Liver (tissue), 9 donors: ENCODE results near the gene HTR3C. TPM values are rescaled to one million over a fixed set of nuclear protein-coding genes. Genes with fewer than 3 reads are reported as not detected.

Source experiments
- DNase-seq: peaks from one replicate; pipeline ENCODE4 v3.0.0-alpha.2; 2017; ENCODE audit warnings: low spot score
- H3K27ac ChIP-seq, 2 donors: one replicate each; pipeline ENCODE4 v1.7.0; 2013; ENCODE audit warnings: inconsistent platforms in 2 of 2, low read length in 2 of 2, control low read depth in 1 of 2, low read depth in 1 of 2, mild to moderate bottlenecking in 1 of 2
- H3K27me3 ChIP-seq, 4 donors: one replicate each; pipeline versions ENCODE4 v1.6.1 to v1.7.0; 2013; ENCODE audit warnings: low read length in 3 of 4, inconsistent platforms in 1 of 4, mild to moderate bottlenecking in 1 of 4, moderate library complexity in 1 of 4; ENCODE audit not compliant: control insufficient read depth in 4 of 4, insufficient read depth in 4 of 4
- H3K36me3 ChIP-seq, 4 donors: one replicate each; pipeline versions ENCODE4 v1.6.1 to v1.7.0; 2013; ENCODE audit warnings: low read length in 3 of 4, mild to moderate bottlenecking in 3 of 4, low read depth in 1 of 4, moderate library complexity in 1 of 4; ENCODE audit not compliant: control insufficient read depth in 4 of 4, insufficient read depth in 3 of 4
- H3K4me1 ChIP-seq, 4 donors: one replicate each; pipeline versions ENCODE4 v1.6.1 to v1.7.0; 2013; ENCODE audit warnings: low read length in 3 of 4, mild to moderate bottlenecking in 3 of 4, moderate library complexity in 1 of 4; ENCODE audit not compliant: control insufficient read depth in 4 of 4, insufficient read depth in 4 of 4
- H3K4me3 ChIP-seq, 3 donors: one replicate each; pipeline versions ENCODE4 v1.6.1 to v1.7.0; 2013; ENCODE audit warnings: low read length in 3 of 3, control low read depth in 1 of 3, low read depth in 1 of 3, mild to moderate bottlenecking in 1 of 3
- H3K9ac ChIP-seq, 2 donors: one replicate each; pipeline ENCODE4 v1.7.0; 2013; ENCODE audit warnings: low read length in 2 of 2, mild to moderate bottlenecking in 2 of 2, moderate library complexity in 2 of 2, control low read depth in 1 of 2, low read depth in 1 of 2
- H3K9me3 ChIP-seq, 4 donors: one replicate each; pipeline versions ENCODE4 v1.6.1 to v1.7.0; 2013; ENCODE audit warnings: low read length in 3 of 4; ENCODE audit not compliant: control insufficient read depth in 4 of 4
- ATF3 ChIP-seq: IDR thresholded peaks from 2 replicates; pipeline ENCODE4 v1.6.1; 2016; ENCODE audit warnings: antibody characterized with exemption
- CTCF ChIP-seq: fragments of 150-350 bp; IDR thresholded peaks from 2 replicates; pipeline ENCODE4 v1.5.1; 2017; ENCODE audit warnings: improper control_type of control experiment, low read depth, low read length; ENCODE audit not compliant: missing input control
- EGR1 ChIP-seq, 2 donors: IDR thresholded peaks; 2 replicates each; pipeline ENCODE4 v1.6.1; 2016 to 2018; ENCODE audit warnings: antibody characterized with exemption in 2 of 2, low read depth in 2 of 2
- FOXA1 ChIP-seq: IDR thresholded peaks from 2 replicates; pipeline ENCODE4 v1.6.1; 2016; ENCODE audit warnings: antibody characterized with exemption
- FOXA2 ChIP-seq: IDR thresholded peaks from 2 replicates; pipeline ENCODE4 v1.6.1; 2016; ENCODE audit warnings: antibody characterized with exemption
- GABPA ChIP-seq, 2 donors: IDR thresholded peaks in 1 of 2; conservative IDR thresholded peaks in 1 of 2; 2 replicates each; pipeline ENCODE4 v1.6.1; 2016; ENCODE audit warnings: antibody characterized with exemption in 2 of 2, mild to moderate bottlenecking in 1 of 2, moderate library complexity in 1 of 2
- HNF4A ChIP-seq, 2 donors: conservative IDR thresholded peaks; 2 replicates each; pipeline ENCODE4 v1.6.1; 2016; ENCODE audit warnings: antibody characterized with exemption in 2 of 2, mild to moderate bottlenecking in 2 of 2
- HNF4G ChIP-seq: IDR thresholded peaks from 2 replicates; pipeline ENCODE4 v1.6.1; 2016; ENCODE audit warnings: antibody characterized with exemption
- JUND ChIP-seq, 2 donors: IDR thresholded peaks; 2 replicates each; pipeline ENCODE4 v1.6.1; 2016; ENCODE audit warnings: antibody characterized with exemption in 2 of 2
- MAX ChIP-seq: IDR thresholded peaks from 2 replicates; pipeline ENCODE4 v1.6.1; 2016; ENCODE audit warnings: antibody characterized with exemption
- NR2F2 ChIP-seq: IDR thresholded peaks from 2 replicates; pipeline ENCODE4 v1.6.1; 2016; ENCODE audit warnings: antibody characterized with exemption
- RAD21 ChIP-seq, 2 donors: IDR thresholded peaks; 2 replicates each; pipeline ENCODE4 v1.6.1; 2016; ENCODE audit warnings: antibody characterized with exemption in 2 of 2, mild to moderate bottlenecking in 2 of 2
- REST ChIP-seq: IDR thresholded peaks from 2 replicates; pipeline ENCODE4 v1.6.1; 2016; ENCODE audit warnings: antibody characterized with exemption, mild to moderate bottlenecking
- RXRA ChIP-seq, 2 donors: IDR thresholded peaks; 2 replicates each; pipeline ENCODE4 v1.6.1; 2017 to 2018; ENCODE audit warnings: antibody characterized with exemption in 2 of 2, mild to moderate bottlenecking in 1 of 2
- SP1 ChIP-seq: IDR thresholded peaks from 2 replicates; pipeline ENCODE4 v1.6.1; 2018; ENCODE audit warnings: antibody characterized with exemption, mild to moderate bottlenecking
- TAF1 ChIP-seq: conservative IDR thresholded peaks from 2 replicates; pipeline ENCODE4 v1.6.1; 2016; ENCODE audit warnings: antibody characterized with exemption, mild to moderate bottlenecking
- YY1 ChIP-seq: IDR thresholded peaks from 2 replicates; pipeline ENCODE4 v1.6.1; 2016; ENCODE audit warnings: antibody characterized with exemption, mild to moderate bottlenecking
- ZBTB33 ChIP-seq: IDR thresholded peaks from 2 replicates; pipeline ENCODE4 v1.6.1; 2016; ENCODE audit warnings: antibody characterized with exemption
- WGBS: extraction: QIAGEN DNeasy Blood & Tissue Kit; methylation state at CpG from one replicate; pipeline ENCODE4 v1.1.7; 2013; 5-methylcytosine and 5-hydroxymethylcytosine counted together
- polyA plus RNA-seq, 2 donors: library from polyadenylated mRNA; stranded (reverse) in 1 of 2; unstranded in 1 of 2; fragments of 200-250 nt in 1 of 2; fragments of >200 nt in 1 of 2; fragmentation: Nextera tagmentation in 1 of 2; extraction: Ambion mirVana in 1 of 2; gene quantifications; one replicate each; pipeline versions ENCODE4 v1.2.1 to v1.2.3, GENCODE V29; 2013 to 2015
- total RNA-seq, 2 donors: library from RNA; depleted of rRNA; stranded (reverse); fragments of >200 nt; gene quantifications; one replicate each; pipeline ENCODE4 v1.2.3, GENCODE V29; 2014
- donor health status: healthy.
- donor health status: healthy.
- donor health status: healthy.
- donor health status: healthy.
- donor health status: healthy.

Gene HTR3C
- total and polyA plus RNA-seq, 4 donors, result not detected

- no peak for DNase-seq
- TF ChIP-seq JUND (IDR thresholded peaks at IDR 0.05) (no peak), REST (no peak), CTCF (no peak), FOXA1 (no peak), YY1 (no peak), RAD21 (IDR thresholded peaks at IDR 0.05) (no peak), NR2F2 (no peak), SP1 (no peak), TAF1 (no peak), HNF4A (conservative IDR thresholded peaks at IDR 0.05) (no peak), FOXA2 (no peak), RXRA (IDR thresholded peaks at IDR 0.05) (no peak), ATF3 (no peak), HNF4G (no peak), ZBTB33 (no peak), EGR1 (IDR thresholded peaks at IDR 0.05; ENCODE audit: low read depth in 2 of 2) (no peak), GABPA (IDR thresholded peaks at IDR 0.05 in 1 of 2, conservative IDR thresholded peaks at IDR 0.05 in 1 of 2) (no peak), MAX (no peak)
- H3K9ac ChIP-seq, result no peak overlapping the region
- WGBS, result 83% methylated on average over 5 of the region's 5 CpGs
- no peak overlapping the region for H3K4me3 ChIP-seq
- H3K27ac ChIP-seq, result no peak overlapping the region
- no peaks in the 10 kb centered on the region for H3K27me3 ChIP-seq
- H3K36me3 ChIP-seq, result peaks cover 0 to 6% (median under 1%) of the 10 kb centered on the region in 4 donors
- peaks cover 0 to 12% (median 6%) of the 10 kb centered on the region in 4 donors for H3K4me1 ChIP-seq
- no peaks in the 10 kb centered on the region for H3K9me3 ChIP-seq
Measured at GRCh38 chr3:184016169-184016570, 36.7 kb upstream of the HTR3C start.
